ENCODE measurements around the gene UXS1. TPM values are rescaled to one million over a fixed set of nuclear protein-coding genes. Genes with fewer than 3 reads are reported as not detected.
A peak's percentile ranks its signal among the peaks of the same experiment; 100 is the strongest.

UXS1 gene
- total and polyA plus RNA-seq, 9 of the 15 experiments (the other 6 are each of a cell fraction or from before 2014, with no cell fraction given), result 5.8 to 25.8 (median 15.0) TPM

DNA sequence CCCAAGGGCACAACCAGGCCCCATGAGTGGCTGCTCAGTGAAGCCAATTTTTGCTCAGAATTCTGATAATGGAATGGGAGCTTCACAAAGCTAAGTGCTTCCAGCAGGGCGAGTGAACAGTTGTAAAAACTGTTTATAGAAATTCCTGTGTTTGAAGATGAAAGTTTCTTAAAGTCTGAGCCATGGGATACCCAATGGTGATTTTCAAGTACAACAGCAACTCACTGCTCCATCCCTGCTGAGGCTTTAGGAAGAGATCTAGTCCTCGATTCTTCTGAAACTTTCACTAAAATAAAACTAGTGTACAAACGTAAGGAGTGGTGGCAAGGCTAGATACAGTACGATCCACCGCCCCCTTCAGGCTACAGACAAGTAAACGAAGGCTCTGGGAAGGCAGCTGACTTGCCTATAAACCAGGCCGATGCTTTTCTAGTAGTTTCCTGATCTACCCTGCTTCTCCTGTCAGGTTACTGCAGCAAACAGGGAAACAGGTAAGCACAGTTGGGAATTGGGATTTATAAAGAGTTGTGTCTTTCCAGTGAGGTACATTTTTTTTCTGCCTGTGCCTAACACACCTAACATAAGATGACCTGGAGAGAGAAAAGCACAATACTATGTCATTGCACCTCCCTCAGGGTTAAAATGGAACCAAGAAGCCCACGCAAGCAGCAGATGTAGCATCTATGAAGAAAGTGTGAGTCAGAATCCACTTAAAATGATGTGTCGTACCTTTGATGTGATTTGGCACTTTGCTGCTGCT is 108.7 kb downstream of the UXS1 start:
- Histone ChIP-seq H3K9ac (ENCODE audit: insufficient read depth in 1 of 2, low read depth in 2 of 2, low read length in 2 of 2) (no peak overlapping the region), H3K4me2 (ENCODE audit: insufficient read depth, low read length) (no peak overlapping the region), H3K36me3 (ENCODE audit: control insufficient read depth, insufficient read depth, low read length) (no peaks in the 10 kb centered on the region), H3K27me3 (ENCODE audit: control insufficient read depth in 2 of 2, insufficient read depth in 2 of 2, low read length in 2 of 2) (peaks cover 4 to 8% of the 10 kb centered on the region in 2 experiments; a peak in 3 of 5 replicates), H3K4me1 (replicated peaks in 1 of 2; ENCODE audit: control insufficient read depth in 2 of 2, insufficient read depth in 2 of 2, low read length in 2 of 2) (no peaks in the 10 kb centered on the region), H3K27ac (ENCODE audit: extremely low read depth, low read depth, low read length) (no peak overlapping the region), H3K79me2 (ENCODE audit: control insufficient read depth, insufficient read depth, low read length) (no peaks in the 10 kb centered on the region), H4K20me1 (replicated peaks; ENCODE audit: control insufficient read depth, insufficient read depth, low read length) (no peaks in the 10 kb centered on the region), H3K9me1 (ENCODE audit: control insufficient read depth, insufficient read depth, low read length) (no peaks in the 10 kb centered on the region), H3K9me3 (replicated peaks; ENCODE audit: control insufficient read depth, insufficient read depth, low read depth, low read length) (no peaks in the 10 kb centered on the region), H2AFZ (ENCODE audit: low read depth, low read length) (no peak overlapping the region), H3K4me3 (no peak overlapping the region)
- TF ChIP-seq RAD21 (CRISPR knock-in tag; conservative IDR thresholded peaks at IDR 0.05 in 1 of 2, IDR thresholded peaks at IDR 0.05 in 1 of 2) (peak; percentile 57 to 71), FOSL1 (tag; conservative IDR thresholded peaks at IDR 0.05) (0 out of 2 replicates have a peak, but pooled peaks have one; percentile 14), NRF1 (conservative IDR thresholded peaks at IDR 0.05 in 1 of 2, IDR thresholded peaks at IDR 0.05 in 1 of 2) (no peak), ZNF830 (CRISPR knock-in tag; IDR thresholded peaks at IDR 0.05) (no peak)
- TF ChIP-seq, protein P1, sequence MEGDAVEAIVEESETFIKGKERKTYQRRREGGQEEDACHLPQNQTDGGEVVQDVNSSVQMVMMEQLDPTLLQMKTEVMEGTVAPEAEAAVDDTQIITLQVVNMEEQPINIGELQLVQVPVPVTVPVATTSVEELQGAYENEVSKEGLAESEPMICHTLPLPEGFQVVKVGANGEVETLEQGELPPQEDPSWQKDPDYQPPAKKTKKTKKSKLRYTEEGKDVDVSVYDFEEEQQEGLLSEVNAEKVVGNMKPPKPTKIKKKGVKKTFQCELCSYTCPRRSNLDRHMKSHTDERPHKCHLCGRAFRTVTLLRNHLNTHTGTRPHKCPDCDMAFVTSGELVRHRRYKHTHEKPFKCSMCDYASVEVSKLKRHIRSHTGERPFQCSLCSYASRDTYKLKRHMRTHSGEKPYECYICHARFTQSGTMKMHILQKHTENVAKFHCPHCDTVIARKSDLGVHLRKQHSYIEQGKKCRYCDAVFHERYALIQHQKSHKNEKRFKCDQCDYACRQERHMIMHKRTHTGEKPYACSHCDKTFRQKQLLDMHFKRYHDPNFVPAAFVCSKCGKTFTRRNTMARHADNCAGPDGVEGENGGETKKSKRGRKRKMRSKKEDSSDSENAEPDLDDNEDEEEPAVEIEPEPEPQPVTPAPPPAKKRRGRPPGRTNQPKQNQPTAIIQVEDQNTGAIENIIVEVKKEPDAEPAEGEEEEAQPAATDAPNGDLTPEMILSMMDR (IDR thresholded peaks at IDR 0.05 in 2 of 3, conservative IDR thresholded peaks at IDR 0.05 in 1 of 3; ENCODE audit: insufficient read depth in 2 of 3, low read depth in 1 of 3, low read length in 3 of 3), result peak; percentile 54 to 57 (median 55); a peak in 4 of 6 replicates
- TF ChIP-seq, protein P2, sequence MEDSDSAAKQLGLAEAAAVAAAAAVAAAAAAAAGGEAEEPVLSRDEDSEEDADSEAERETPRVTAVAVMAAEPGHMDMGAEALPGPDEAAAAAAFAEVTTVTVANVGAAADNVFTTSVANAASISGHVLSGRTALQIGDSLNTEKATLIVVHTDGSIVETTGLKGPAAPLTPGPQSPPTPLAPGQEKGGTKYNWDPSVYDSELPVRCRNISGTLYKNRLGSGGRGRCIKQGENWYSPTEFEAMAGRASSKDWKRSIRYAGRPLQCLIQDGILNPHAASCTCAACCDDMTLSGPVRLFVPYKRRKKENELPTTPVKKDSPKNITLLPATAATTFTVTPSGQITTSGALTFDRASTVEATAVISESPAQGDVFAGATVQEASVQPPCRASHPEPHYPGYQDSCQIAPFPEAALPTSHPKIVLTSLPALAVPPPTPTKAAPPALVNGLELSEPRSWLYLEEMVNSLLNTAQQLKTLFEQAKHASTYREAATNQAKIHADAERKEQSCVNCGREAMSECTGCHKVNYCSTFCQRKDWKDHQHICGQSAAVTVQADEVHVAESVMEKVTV (CRISPR knock-in tag; IDR thresholded peaks at IDR 0.05), result 0 out of 2 replicates have a peak, but pooled peaks have one; percentile 33
- TF ChIP-seq, protein P3, sequence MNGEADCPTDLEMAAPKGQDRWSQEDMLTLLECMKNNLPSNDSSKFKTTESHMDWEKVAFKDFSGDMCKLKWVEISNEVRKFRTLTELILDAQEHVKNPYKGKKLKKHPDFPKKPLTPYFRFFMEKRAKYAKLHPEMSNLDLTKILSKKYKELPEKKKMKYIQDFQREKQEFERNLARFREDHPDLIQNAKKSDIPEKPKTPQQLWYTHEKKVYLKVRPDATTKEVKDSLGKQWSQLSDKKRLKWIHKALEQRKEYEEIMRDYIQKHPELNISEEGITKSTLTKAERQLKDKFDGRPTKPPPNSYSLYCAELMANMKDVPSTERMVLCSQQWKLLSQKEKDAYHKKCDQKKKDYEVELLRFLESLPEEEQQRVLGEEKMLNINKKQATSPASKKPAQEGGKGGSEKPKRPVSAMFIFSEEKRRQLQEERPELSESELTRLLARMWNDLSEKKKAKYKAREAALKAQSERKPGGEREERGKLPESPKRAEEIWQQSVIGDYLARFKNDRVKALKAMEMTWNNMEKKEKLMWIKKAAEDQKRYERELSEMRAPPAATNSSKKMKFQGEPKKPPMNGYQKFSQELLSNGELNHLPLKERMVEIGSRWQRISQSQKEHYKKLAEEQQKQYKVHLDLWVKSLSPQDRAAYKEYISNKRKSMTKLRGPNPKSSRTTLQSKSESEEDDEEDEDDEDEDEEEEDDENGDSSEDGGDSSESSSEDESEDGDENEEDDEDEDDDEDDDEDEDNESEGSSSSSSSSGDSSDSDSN (IDR thresholded peaks at IDR 0.05; ENCODE audit: borderline replicate concordance in 1 of 2, low read depth in 2 of 2, low read length in 2 of 2), result no peak
- TF ChIP-seq, protein P4, sequence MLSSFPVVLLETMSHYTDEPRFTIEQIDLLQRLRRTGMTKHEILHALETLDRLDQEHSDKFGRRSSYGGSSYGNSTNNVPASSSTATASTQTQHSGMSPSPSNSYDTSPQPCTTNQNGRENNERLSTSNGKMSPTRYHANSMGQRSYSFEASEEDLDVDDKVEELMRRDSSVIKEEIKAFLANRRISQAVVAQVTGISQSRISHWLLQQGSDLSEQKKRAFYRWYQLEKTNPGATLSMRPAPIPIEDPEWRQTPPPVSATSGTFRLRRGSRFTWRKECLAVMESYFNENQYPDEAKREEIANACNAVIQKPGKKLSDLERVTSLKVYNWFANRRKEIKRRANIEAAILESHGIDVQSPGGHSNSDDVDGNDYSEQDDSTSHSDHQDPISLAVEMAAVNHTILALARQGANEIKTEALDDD (IDR thresholded peaks at IDR 0.05), result peak; percentile 18; the same call in 1 of the 2 replicates
- POLR2A ChIA-PET, result no interaction called here
- intact Hi-C loops (cut with micrococcal nuclease), result loop anchor here (10.0 kb wide), 1 partner anchor 161 kb away; no protein-coding TSS in a partner anchor
- FAIRE-seq (peak; percentile 63), ATAC-seq (peak; percentile 96), DNase-seq (ENCODE audit: extremely low read depth in 1 of 4, low spot score in 3 of 4) (peak in 2 of 4 experiments; percentile 32 to 41)
- in situ Hi-C loops (cut with MboI), result no loop called here
- 5% methylated on average over 9 of the region's 9 CpGs for WGBS (ENCODE audit: insufficient coverage, low coverage, missing lambda C conversion rate)
- BruUV-seq (replicated peaks), result no TSS peak
- CTCF ChIA-PET (ENCODE audit: low intra/inter-chr PET ratio), result no interaction called here

All from K562 (cell line).